HepG2 (cell line): ENCODE data around the gene LRRC42. TPM values are rescaled to one million over a fixed set of nuclear protein-coding genes. Genes with fewer than 3 reads are reported as not detected.

Experiments used
- ATAC-seq: fragments of 200-7000 bp; cut with Tn5 transposase; 3 replicates; pipeline ENCODE4 v1.9.1; 2020; ENCODE audit warnings: mild to moderate bottlenecking, moderate library complexity
- BruUV-seq: library from RNA; stranded (reverse); fragments of 400-500 nt; replicated peaks from 2 replicates; lab custom pipeline; 2021; lab: Mats Ljungman, UMichigan
- CTCF ChIA-PET: fragments of 300-600 bp; formaldehyde crosslinking; extraction: SDS; loops from one replicate; lab custom pipeline; 2021; ENCODE audit warnings: low total read pairs, inconsistent platforms, low intra/inter-chr PET ratio; lab: Yijun Ruan, JAX
- POLR2A ChIA-PET: fragments of 350-600 bp; sonication (Branson Sonifier 250); formaldehyde crosslinking; loops from one replicate; lab custom pipeline; 2020; ENCODE audit warnings: antibody characterized with exemption, inconsistent platforms; lab: Yijun Ruan, JAX
- DNase-seq: peaks from one replicate; pipeline ENCODE4 v3.0.0-alpha.2; 2015; ENCODE audit warnings: low spot score
- FAIRE-seq: peaks from 3 replicates; lab custom pipeline; 2011; peaks lifted over from hg19 to GRCh38; lab: Jason Lieb, UNC
- H2AFZ ChIP-seq: one replicate; pipeline ENCODE4 v1.6.1; 2011; ENCODE audit warnings: low read length, inconsistent platforms
- H3K27ac ChIP-seq: fragments of 300-600 bp; 3 replicates; pipeline ENCODE4 v1.8.0; 2011; ENCODE audit warnings: mixed run types, mild to moderate bottlenecking, mixed read lengths, low read length, inconsistent platforms; ENCODE audit not compliant: insufficient read depth; ENCODE audit errors: extremely low read length
- H3K27me3 ChIP-seq, 2 experiments: fragments of 200-600 bp in 1 of 2; 2 replicates in 1 of 2; 3 replicates in 1 of 2; pipeline versions ENCODE4 v1.6.0 to v1.8.0; 2011; ENCODE audit warnings: low read length in 2 of 2, mild to moderate bottlenecking in 2 of 2, moderate library complexity in 2 of 2, inconsistent platforms in 1 of 2; ENCODE audit not compliant: insufficient read depth in 2 of 2, control insufficient read depth in 1 of 2
- H3K36me3 ChIP-seq, 2 experiments: fragments of 200-600 bp in 1 of 2; replicated peaks in 1 of 2; 2 replicates in 1 of 2; 3 replicates in 1 of 2; pipeline versions ENCODE4 v1.5.1 to v1.8.0; 2011; ENCODE audit warnings: low read length in 2 of 2, inconsistent platforms in 1 of 2; ENCODE audit not compliant: insufficient read depth in 2 of 2, control insufficient read depth in 1 of 2
- H3K4me1 ChIP-seq: 2 replicates; pipeline ENCODE4 v1.5.1; 2012; ENCODE audit warnings: low read length, inconsistent platforms; ENCODE audit not compliant: insufficient read depth
- H3K4me2 ChIP-seq: 2 replicates; pipeline ENCODE4 v1.6.0; 2011; ENCODE audit warnings: low read depth, low read length, inconsistent platforms
- H3K4me3 ChIP-seq, 3 experiments: fragments of 200-600 bp in 1 of 3; sonication (generic), shearing (Covaris generic) in 1 of 3; replicated peaks in 1 of 3; 2 replicates each; pipeline ENCODE4 v1.5.1; 2011 to 2016; ENCODE audit warnings: low read length in 3 of 3, inconsistent platforms in 2 of 3, low read depth in 2 of 3, mild to moderate bottlenecking in 2 of 3, control low read depth in 1 of 3, mixed read lengths in 1 of 3; ENCODE audit not compliant: insufficient read depth in 1 of 3
- H3K79me2 ChIP-seq: one replicate; pipeline ENCODE4 v1.6.1; 2011; ENCODE audit warnings: low read length, inconsistent platforms; ENCODE audit not compliant: insufficient read depth
- H3K9ac ChIP-seq: 2 replicates; pipeline ENCODE4 v1.6.0; 2011; ENCODE audit warnings: mild to moderate bottlenecking, low read depth, low read length, inconsistent platforms; ENCODE audit not compliant: insufficient read depth
- H3K9me3 ChIP-seq: 2 replicates; pipeline ENCODE4 v1.5.1; 2012; ENCODE audit warnings: mild to moderate bottlenecking, low read length
- H4K20me1 ChIP-seq: 2 replicates; pipeline ENCODE4 v1.6.0; 2011; ENCODE audit warnings: inconsistent platforms, mild to moderate bottlenecking, low read length, moderate library complexity; ENCODE audit not compliant: insufficient read depth
- DMAP1 ChIP-seq: IDR thresholded peaks from 2 replicates; pipeline ENCODE4 v1.6.1; 2016
- FOXK1 ChIP-seq: sonication (generic); formaldehyde crosslinking; IDR thresholded peaks from 2 replicates; pipeline ENCODE4 v1.4.0; 2020; ENCODE audit warnings: low read depth, missing genetic modification reagents, borderline replicate concordance
- GABPA ChIP-seq, 2 experiments: IDR thresholded peaks; 2 replicates each; pipeline ENCODE4 v1.6.1; 2011 to 2016; ENCODE audit warnings: low read depth in 2 of 2, low read length in 1 of 2, missing biosample characterization in 1 of 2, missing genetic modification characterization in 1 of 2
- HNF4A ChIP-seq: sonication (generic); formaldehyde crosslinking; IDR thresholded peaks from 2 replicates; pipeline ENCODE4 v1.4.0; 2020; ENCODE audit warnings: missing genetic modification reagents
- ZBTB7B ChIP-seq: sonication (generic); formaldehyde crosslinking; IDR thresholded peaks from 2 replicates; pipeline ENCODE4 v1.4.0; 2020; ENCODE audit warnings: missing genetic modification reagents
- ZNF292 ChIP-seq: sonication (generic); formaldehyde crosslinking; IDR thresholded peaks from 2 replicates; pipeline ENCODE4 v1.8.1; 2022; ENCODE audit warnings: mild to moderate bottlenecking, low read depth, missing genetic modification reagents, borderline replicate concordance
- ZNF333 ChIP-seq: sonication (generic); formaldehyde crosslinking; IDR thresholded peaks from 2 replicates; pipeline ENCODE4 v1.4.0; 2020; ENCODE audit warnings: mild to moderate bottlenecking, missing genetic modification reagents, borderline replicate concordance
- ZNF460 ChIP-seq: sonication (generic); formaldehyde crosslinking; IDR thresholded peaks from 2 replicates; pipeline ENCODE4 v1.5.1; 2020; ENCODE audit warnings: missing genetic modification reagents, mild to moderate bottlenecking, borderline replicate concordance
- ZNF607 ChIP-seq: sonication (generic); formaldehyde crosslinking; IDR thresholded peaks from 2 replicates; pipeline ENCODE4 v1.5.1; 2020; ENCODE audit warnings: missing genetic modification reagents, mild to moderate bottlenecking, borderline replicate concordance
- WGBS: methylation state at CpG from one replicate; pipeline ENCODE4 v1.1.6; 2017; ENCODE audit warnings: low lambda C conversion rate; 5-methylcytosine and 5-hydroxymethylcytosine counted together
- in situ Hi-C: cut with HindIII; loops from 2 replicates; pipeline ENCODE4 v1.10.0; 2017; ENCODE audit warnings: low pct_unique_long_range_greater_than_20kb; ENCODE audit not compliant: extremely low pct_ligation_motif_present
- intact Hi-C: fragments of 100-400 bp; cut with micrococcal nuclease; formaldehyde crosslinking; loops from one replicate; pipeline ENCODE4 v1.10.0; 2022; ENCODE audit not compliant: unreplicated experiment
- polyA plus RNA-seq, 8 experiments: library from polyadenylated mRNA; depleted of rRNA in 3 of 8; stranded (reverse) in 7 of 8; unstranded in 1 of 8; fragments of >200 nt; fragmentation: Illumina TruSeq in 4 of 8; extraction: Trizol in 4 of 8; gene quantifications; 2 replicates each; pipeline versions ENCODE4 v1.2.1 to v1.2.3, GENCODE V29; 2011 to 2016; ENCODE audit warnings: low read depth in 4 of 8, missing spikeins in 1 of 8, mixed read lengths in 1 of 8; ENCODE audit not compliant: insufficient read depth in 1 of 8
- total RNA-seq, 5 experiments: library from RNA; depleted of rRNA; stranded (reverse); fragments of >200 nt; fragmentation: Illumina TruSeq; extraction: Trizol; gene quantifications; 2 replicates each; pipeline ENCODE4 v1.2.3, GENCODE V29; 2016; ENCODE audit warnings: low read depth in 1 of 5
- TF ChIP-seq, protein P1 (sequence below): sonication (generic); formaldehyde crosslinking; IDR thresholded peaks from 2 replicates; pipeline ENCODE4 v1.4.0; 2020; ENCODE audit warnings: missing genetic modification reagents
- TF ChIP-seq, protein P2 (sequence below): sonication (generic); formaldehyde crosslinking; IDR thresholded peaks from 2 replicates; pipeline ENCODE4 v1.8.0; 2022; ENCODE audit warnings: mild to moderate bottlenecking, missing genetic modification reagents, moderate library complexity
- TF ChIP-seq, protein P3 (sequence below): sonication (generic); formaldehyde crosslinking; IDR thresholded peaks from 2 replicates; pipeline ENCODE4 v1.5.0; 2020; ENCODE audit warnings: mild to moderate bottlenecking, missing genetic modification reagents, borderline replicate concordance

Gene LRRC42
- total and polyA plus RNA-seq, 2 of the 13 experiments (the other 11 are each of a cell fraction or from before 2014, with no cell fraction given), result 30.6 to 43.6 TPM

DNA sequence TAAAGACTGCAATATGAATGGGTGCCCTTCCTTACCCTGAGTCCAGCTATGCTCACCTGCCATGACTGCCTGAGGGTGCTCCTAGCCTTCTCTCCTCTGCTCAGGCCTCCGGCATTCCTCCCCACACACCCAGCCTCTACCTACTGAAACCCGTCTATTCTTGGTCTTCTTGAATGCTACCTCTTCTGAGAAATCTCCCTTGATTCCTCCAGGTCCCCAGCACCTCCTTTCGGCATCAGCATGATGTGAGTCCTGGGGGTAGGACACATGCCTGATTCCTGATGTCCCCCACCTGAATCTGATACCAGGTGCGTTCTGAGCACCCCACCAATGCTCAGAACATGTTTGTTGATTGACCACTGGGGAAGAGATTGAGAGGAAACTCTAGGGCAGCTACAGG lies 63.3 kb downstream of the LRRC42 start:
- Histone ChIP-seq H4K20me1 (no peaks in the 10 kb centered on the region), H3K9ac (no peak overlapping the region), H2AFZ (no peak overlapping the region), H3K4me1 (peaks cover 33% of the 10 kb centered on the region), H3K4me2 (no peak overlapping the region), H3K4me3 (no peak overlapping the region), H3K27ac (no peak overlapping the region), H3K9me3 (no peaks in the 10 kb centered on the region), H3K27me3 (no peaks in the 10 kb centered on the region), H3K36me3 (no peaks in the 10 kb centered on the region), H3K79me2 (no peaks in the 10 kb centered on the region)
- ATAC-seq, result no peak
- ChIA-PET CTCF (no interaction called here), POLR2A (no interaction called here)
- 83% methylated on average over 4 of the region's 4 CpGs for WGBS
- in situ Hi-C loops, result no loop called here
- FAIRE-seq, result no peak
- intact Hi-C loops, result no loop called here
- no peak for DNase-seq
- no TSS peak for BruUV-seq
- TF ChIP-seq FOXK1 (CRISPR knock-in tag) (no peak), ZNF292 (no peak), ZNF607 (CRISPR knock-in tag) (no peak), ZNF460 (no peak), HNF4A (no peak), ZBTB7B (CRISPR knock-in tag) (no peak), GABPA (IDR thresholded peaks at IDR 0.05; ENCODE audit: low read depth, low read length) (no peak), GABPA (CRISPR knock-in tag; IDR thresholded peaks at IDR 0.05; ENCODE audit: low read depth) (no peak), ZNF333 (CRISPR knock-in tag) (no peak), DMAP1 (CRISPR knock-in tag) (no peak)
- TF ChIP-seq, protein P1, sequence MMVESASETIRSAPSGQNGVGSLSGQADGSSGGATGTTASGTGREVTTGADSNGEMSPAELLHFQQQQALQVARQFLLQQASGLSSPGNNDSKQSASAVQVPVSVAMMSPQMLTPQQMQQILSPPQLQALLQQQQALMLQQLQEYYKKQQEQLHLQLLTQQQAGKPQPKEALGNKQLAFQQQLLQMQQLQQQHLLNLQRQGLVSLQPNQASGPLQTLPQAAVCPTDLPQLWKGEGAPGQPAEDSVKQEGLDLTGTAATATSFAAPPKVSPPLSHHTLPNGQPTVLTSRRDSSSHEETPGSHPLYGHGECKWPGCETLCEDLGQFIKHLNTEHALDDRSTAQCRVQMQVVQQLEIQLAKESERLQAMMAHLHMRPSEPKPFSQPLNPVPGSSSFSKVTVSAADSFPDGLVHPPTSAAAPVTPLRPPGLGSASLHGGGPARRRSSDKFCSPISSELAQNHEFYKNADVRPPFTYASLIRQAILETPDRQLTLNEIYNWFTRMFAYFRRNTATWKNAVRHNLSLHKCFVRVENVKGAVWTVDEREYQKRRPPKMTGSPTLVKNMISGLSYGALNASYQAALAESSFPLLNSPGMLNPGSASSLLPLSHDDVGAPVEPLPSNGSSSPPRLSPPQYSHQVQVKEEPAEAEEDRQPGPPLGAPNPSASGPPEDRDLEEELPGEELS (CRISPR knock-in tag), result no peak
- TF ChIP-seq, protein P2, sequence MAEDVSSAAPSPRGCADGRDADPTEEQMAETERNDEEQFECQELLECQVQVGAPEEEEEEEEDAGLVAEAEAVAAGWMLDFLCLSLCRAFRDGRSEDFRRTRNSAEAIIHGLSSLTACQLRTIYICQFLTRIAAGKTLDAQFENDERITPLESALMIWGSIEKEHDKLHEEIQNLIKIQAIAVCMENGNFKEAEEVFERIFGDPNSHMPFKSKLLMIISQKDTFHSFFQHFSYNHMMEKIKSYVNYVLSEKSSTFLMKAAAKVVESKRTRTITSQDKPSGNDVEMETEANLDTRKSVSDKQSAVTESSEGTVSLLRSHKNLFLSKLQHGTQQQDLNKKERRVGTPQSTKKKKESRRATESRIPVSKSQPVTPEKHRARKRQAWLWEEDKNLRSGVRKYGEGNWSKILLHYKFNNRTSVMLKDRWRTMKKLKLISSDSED (CRISPR knock-in tag), result no peak
- TF ChIP-seq, protein P3, sequence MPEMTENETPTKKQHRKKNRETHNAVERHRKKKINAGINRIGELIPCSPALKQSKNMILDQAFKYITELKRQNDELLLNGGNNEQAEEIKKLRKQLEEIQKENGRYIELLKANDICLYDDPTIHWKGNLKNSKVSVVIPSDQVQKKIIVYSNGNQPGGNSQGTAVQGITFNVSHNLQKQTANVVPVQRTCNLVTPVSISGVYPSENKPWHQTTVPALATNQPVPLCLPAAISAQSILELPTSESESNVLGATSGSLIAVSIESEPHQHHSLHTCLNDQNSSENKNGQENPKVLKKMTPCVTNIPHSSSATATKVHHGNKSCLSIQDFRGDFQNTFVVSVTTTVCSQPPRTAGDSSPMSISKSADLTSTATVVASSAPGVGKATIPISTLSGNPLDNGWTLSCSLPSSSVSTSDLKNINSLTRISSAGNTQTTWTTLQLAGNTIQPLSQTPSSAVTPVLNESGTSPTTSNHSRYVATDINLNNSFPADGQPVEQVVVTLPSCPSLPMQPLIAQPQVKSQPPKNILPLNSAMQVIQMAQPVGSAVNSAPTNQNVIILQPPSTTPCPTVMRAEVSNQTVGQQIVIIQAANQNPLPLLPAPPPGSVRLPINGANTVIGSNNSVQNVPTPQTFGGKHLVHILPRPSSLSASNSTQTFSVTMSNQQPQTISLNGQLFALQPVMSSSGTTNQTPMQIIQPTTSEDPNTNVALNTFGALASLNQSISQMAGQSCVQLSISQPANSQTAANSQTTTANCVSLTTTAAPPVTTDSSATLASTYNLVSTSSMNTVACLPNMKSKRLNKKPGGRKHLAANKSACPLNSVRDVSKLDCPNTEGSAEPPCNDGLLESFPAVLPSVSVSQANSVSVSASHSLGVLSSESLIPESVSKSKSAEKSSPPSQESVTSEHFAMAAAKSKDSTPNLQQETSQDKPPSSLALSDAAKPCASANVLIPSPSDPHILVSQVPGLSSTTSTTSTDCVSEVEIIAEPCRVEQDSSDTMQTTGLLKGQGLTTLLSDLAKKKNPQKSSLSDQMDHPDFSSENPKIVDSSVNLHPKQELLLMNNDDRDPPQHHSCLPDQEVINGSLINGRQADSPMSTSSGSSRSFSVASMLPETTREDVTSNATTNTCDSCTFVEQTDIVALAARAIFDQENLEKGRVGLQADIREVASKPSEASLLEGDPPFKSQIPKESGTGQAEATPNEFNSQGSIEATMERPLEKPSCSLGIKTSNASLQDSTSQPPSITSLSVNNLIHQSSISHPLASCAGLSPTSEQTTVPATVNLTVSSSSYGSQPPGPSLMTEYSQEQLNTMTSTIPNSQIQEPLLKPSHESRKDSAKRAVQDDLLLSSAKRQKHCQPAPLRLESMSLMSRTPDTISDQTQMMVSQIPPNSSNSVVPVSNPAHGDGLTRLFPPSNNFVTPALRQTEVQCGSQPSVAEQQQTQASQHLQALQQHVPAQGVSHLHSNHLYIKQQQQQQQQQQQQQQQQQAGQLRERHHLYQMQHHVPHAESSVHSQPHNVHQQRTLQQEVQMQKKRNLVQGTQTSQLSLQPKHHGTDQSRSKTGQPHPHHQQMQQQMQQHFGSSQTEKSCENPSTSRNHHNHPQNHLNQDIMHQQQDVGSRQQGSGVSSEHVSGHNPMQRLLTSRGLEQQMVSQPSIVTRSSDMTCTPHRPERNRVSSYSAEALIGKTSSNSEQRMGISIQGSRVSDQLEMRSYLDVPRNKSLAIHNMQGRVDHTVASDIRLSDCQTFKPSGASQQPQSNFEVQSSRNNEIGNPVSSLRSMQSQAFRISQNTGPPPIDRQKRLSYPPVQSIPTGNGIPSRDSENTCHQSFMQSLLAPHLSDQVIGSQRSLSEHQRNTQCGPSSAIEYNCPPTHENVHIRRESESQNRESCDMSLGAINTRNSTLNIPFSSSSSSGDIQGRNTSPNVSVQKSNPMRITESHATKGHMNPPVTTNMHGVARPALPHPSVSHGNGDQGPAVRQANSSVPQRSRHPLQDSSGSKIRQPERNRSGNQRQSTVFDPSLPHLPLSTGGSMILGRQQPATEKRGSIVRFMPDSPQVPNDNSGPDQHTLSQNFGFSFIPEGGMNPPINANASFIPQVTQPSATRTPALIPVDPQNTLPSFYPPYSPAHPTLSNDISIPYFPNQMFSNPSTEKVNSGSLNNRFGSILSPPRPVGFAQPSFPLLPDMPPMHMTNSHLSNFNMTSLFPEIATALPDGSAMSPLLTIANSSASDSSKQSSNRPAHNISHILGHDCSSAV (CRISPR knock-in tag), result no peak
